Activated naive CD4-positive, alpha-beta T cell treated with anti-CD3 and anti-CD28 coated beads, Interleukin-2, amount 50 U/mL, for 24 hours (primary cell): ENCODE data around the gene GATAD2A.
A peak's percentile ranks its signal among the peaks of the same experiment; 100 is the strongest.

Experiments used
- H3K27ac Mint-ChIP-seq: one replicate; pipeline ENCODE4 v1.8.0; 2021; ENCODE audit warnings: mild to moderate bottlenecking, mixed read lengths
- H3K27me3 Mint-ChIP-seq: one replicate; pipeline ENCODE4 v1.8.0; 2021; ENCODE audit warnings: mixed read lengths
- H3K36me3 Mint-ChIP-seq: one replicate; pipeline ENCODE4 v1.8.0; 2021; ENCODE audit warnings: mixed read lengths
- H3K4me1 Mint-ChIP-seq: one replicate; pipeline ENCODE4 v1.8.0; 2021; ENCODE audit warnings: mixed read lengths
- H3K4me3 Mint-ChIP-seq: one replicate; pipeline ENCODE4 v1.8.0; 2021; ENCODE audit warnings: mild to moderate bottlenecking, mixed read lengths
- H3K9me3 Mint-ChIP-seq: one replicate; pipeline ENCODE4 v1.8.0; 2021; ENCODE audit warnings: mixed read lengths

Gene GATAD2A

DNA sequence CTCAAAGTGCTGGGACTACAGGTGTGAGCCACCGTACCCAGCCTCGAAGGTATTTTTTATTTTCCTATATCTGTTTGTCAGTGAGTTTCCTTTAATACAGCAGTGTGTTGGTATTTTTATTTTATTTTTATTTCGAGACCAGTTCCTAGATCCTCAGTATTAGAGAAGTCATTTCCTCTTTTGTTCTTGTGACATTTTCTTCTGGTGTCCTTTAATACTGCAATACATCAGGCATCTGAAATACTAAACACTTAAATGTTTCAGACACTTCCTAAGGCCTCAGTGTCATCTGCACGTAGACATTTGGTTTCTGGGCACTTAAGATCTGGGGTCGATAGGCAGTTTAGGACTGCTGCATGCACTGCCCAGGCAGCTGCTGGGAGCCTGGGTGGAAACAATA, 22.5 kb downstream of the GATAD2A start:
- Mint-ChIP-seq H3K27me3 (no peaks in the 10 kb centered on the region), H3K4me1 (peaks cover 92% of the 10 kb centered on the region), H3K36me3 (peaks cover 1% of the 10 kb centered on the region), H3K4me3 (no peak overlapping the region), H3K27ac (peak overlapping the region; percentile 10), H3K9me3 (no peaks in the 10 kb centered on the region)

- Mint-ChIP-seq H3K27ac (no peak overlapping the region), H3K4me1 (peaks cover 92% of the 10 kb centered on the region), H3K36me3 (peaks cover 1% of the 10 kb centered on the region), H3K4me3 (no peak overlapping the region), H3K27me3 (no peaks in the 10 kb centered on the region), H3K9me3 (no peaks in the 10 kb centered on the region)
Observed at GRCh38 chr19:19428746-19429145, 23.3 kb downstream of the GATAD2A start.

GRCh38 chr19:19429361-19429760, 23.9 kb downstream of the GATAD2A start:
- no peak overlapping the region for H3K4me3 Mint-ChIP-seq
- H3K4me1 Mint-ChIP-seq: peaks cover 92% of the 10 kb centered on the region
- no peaks in the 10 kb centered on the region for H3K27me3 Mint-ChIP-seq
- H3K9me3 Mint-ChIP-seq: no peaks in the 10 kb centered on the region
- H3K27ac Mint-ChIP-seq: no peak overlapping the region
- H3K36me3 Mint-ChIP-seq: peaks cover 1% of the 10 kb centered on the region

GRCh38 chr19:19432732-19433131, 27.3 kb downstream of the GATAD2A start:
- H3K4me1 Mint-ChIP-seq: peaks cover 78% of the 10 kb centered on the region
- H3K27ac Mint-ChIP-seq: peak overlapping the region; percentile 82
- H3K4me3 Mint-ChIP-seq: no peak overlapping the region
- no peaks in the 10 kb centered on the region for H3K27me3 Mint-ChIP-seq
- peaks cover 1% of the 10 kb centered on the region for H3K36me3 Mint-ChIP-seq
- H3K9me3 Mint-ChIP-seq: no peaks in the 10 kb centered on the region

- H3K9me3 Mint-ChIP-seq: no peaks in the 10 kb centered on the region
- H3K36me3 Mint-ChIP-seq: peaks cover 1% of the 10 kb centered on the region
- no peak overlapping the region for H3K4me3 Mint-ChIP-seq
- H3K27ac Mint-ChIP-seq: peak overlapping the region; percentile 86
- no peaks in the 10 kb centered on the region for H3K27me3 Mint-ChIP-seq
- peaks cover 80% of the 10 kb centered on the region for H3K4me1 Mint-ChIP-seq
Observed at GRCh38 chr19:19433666-19434213, 28.3 kb downstream of the GATAD2A start.

DNA sequence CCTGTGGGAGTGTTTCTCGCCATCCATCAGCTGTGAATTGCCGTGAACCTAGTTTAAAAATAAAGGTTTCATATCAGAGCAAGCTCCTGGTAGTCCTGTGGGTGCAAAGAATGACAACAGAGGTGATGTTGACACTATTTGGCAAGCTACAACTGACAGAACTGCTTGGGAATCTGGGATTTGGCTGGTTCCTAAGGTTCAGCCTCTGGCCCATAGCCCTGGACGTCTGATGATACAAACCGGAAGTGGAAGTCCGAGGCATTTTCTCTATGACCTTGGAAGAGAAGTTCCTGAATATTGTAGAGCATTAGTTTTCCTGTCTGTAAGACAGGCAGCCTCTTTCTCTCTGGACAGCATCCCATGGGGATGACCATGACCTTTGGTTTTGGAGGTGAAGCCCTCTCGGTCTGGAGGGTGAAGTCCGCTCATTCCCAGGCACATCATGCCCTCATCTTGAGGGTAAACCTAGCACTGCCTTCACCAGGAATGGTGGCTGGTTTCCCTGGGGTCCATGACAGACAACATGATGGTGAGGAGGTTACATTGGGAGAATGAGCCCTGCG, 29.1 kb downstream of the GATAD2A start:
- H3K4me3 Mint-ChIP-seq: no peak overlapping the region
- H3K4me1 Mint-ChIP-seq: peaks cover 81% of the 10 kb centered on the region
- H3K27ac Mint-ChIP-seq: no peak overlapping the region
- H3K36me3 Mint-ChIP-seq: peaks cover 1% of the 10 kb centered on the region
- H3K9me3 Mint-ChIP-seq: no peaks in the 10 kb centered on the region
- no peaks in the 10 kb centered on the region for H3K27me3 Mint-ChIP-seq

DNA sequence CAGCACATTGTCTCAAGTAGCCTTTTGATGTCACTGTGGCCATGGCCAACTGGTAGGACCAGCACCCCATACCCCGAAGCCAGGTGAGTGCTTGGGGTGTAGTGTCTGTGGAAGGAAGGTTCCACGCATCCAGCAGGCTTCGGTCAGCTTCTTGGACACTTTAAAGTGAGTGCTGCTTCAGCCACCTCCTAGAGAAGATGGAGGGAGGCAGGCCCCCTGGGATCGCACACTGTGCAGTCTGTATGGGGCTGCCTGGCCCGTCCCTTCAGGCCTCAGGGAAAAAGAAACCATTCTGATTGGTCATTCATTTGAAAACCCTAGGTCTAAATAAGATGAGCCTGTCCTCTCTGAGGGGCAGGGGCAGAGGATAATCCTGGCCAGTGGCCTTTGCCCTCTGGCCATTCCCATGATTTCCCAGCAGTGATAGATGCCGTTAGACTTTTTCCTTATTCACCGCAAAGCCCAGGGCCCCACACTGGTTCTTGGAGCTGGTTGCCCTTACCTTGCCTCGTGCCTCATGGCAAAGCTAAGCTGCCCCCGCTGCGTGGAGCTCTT, 30.7 kb downstream of the GATAD2A start:
- H3K36me3 Mint-ChIP-seq: peaks cover 3% of the 10 kb centered on the region
- no peaks in the 10 kb centered on the region for H3K9me3 Mint-ChIP-seq
- no peak overlapping the region for H3K4me3 Mint-ChIP-seq
- H3K27ac Mint-ChIP-seq: no peak overlapping the region
- no peaks in the 10 kb centered on the region for H3K27me3 Mint-ChIP-seq
- H3K4me1 Mint-ChIP-seq: peaks cover 70% of the 10 kb centered on the region

- peaks cover 9% of the 10 kb centered on the region for H3K36me3 Mint-ChIP-seq
- no peaks in the 10 kb centered on the region for H3K27me3 Mint-ChIP-seq
- peak overlapping the region; percentile 79 for H3K27ac Mint-ChIP-seq
- H3K4me3 Mint-ChIP-seq: no peak overlapping the region
- H3K4me1 Mint-ChIP-seq: peaks cover 63% of the 10 kb centered on the region
- no peaks in the 10 kb centered on the region for H3K9me3 Mint-ChIP-seq
Observed at GRCh38 chr19:19438366-19439175, 33.1 kb downstream of the GATAD2A start.

- no peak overlapping the region for H3K4me3 Mint-ChIP-seq
- peak overlapping the region; percentile 79 for H3K27ac Mint-ChIP-seq
- peaks cover 63% of the 10 kb centered on the region for H3K4me1 Mint-ChIP-seq
- peaks cover 9% of the 10 kb centered on the region for H3K36me3 Mint-ChIP-seq
- H3K27me3 Mint-ChIP-seq: no peaks in the 10 kb centered on the region
- no peaks in the 10 kb centered on the region for H3K9me3 Mint-ChIP-seq
Observed at GRCh38 chr19:19439176-19439482, 33.7 kb downstream of the GATAD2A start.

DNA sequence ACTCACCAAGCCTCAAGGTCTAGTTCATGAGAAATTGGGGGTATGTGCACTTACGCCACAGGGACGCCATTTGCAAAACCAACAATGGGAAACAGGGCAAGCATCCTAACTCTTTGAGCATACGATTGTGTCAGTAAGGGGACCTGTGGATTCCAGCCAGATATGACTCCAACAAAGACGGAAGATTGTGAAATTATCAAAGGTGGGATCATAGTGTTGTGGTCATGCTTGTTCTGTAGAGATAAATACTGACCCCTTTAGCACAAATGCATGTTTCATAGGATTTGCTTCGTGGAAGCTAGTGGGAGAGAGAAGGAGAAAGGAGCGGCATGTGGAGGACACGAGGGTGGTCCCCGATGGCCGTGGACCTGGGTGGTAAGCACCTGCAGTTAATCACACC, 37.8 kb downstream of the GATAD2A start:
- H3K4me1 Mint-ChIP-seq: peaks cover 81% of the 10 kb centered on the region
- no peaks in the 10 kb centered on the region for H3K27me3 Mint-ChIP-seq
- no peak overlapping the region for H3K4me3 Mint-ChIP-seq
- peaks cover 4% of the 10 kb centered on the region for H3K9me3 Mint-ChIP-seq
- peak overlapping the region; percentile 68 for H3K27ac Mint-ChIP-seq
- peaks cover 13% of the 10 kb centered on the region for H3K36me3 Mint-ChIP-seq

DNA sequence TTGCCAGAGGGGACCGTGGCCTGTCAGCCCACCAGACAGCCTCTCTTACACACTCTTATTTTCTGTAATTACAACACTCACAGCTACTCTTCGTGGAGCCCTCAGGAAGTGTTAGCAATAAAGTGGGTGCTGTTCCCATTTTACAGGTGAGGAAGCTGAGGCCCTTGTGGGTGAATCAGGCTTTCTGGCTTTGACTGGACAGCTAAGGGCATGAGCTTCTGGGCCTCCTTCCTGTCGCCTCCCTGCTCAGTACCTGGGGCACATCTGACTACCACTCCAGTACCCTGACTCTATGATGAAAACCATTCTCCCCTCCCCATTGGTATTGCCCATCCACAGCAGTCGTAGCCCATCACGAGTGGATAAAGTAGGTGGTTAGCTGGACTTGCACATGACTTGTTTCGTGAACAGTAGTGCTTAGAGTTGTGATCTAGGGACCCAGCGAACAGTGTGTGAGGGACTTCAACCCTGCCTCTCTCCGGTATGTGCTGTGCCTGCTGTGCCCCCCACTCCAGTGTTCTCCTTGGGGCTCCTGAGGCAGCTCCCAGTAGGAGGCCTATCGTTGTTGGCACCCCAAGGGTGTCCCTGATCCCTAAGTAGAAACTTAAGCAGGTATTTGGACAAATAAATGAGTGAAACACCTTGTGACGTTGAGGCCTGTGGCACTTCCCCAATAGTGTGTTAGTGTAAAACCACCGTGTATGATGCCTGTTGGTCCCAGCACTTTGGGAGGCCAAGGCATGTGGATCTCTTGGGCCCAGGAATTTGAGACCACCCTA, 38.6 kb downstream of the GATAD2A start:
- Mint-ChIP-seq H3K27ac (peak overlapping the region; percentile 46), H3K4me3 (no peak overlapping the region), H3K36me3 (peaks cover 13% of the 10 kb centered on the region), H3K4me1 (peaks cover 79% of the 10 kb centered on the region), H3K27me3 (no peaks in the 10 kb centered on the region), H3K9me3 (peaks cover 4% of the 10 kb centered on the region)

DNA sequence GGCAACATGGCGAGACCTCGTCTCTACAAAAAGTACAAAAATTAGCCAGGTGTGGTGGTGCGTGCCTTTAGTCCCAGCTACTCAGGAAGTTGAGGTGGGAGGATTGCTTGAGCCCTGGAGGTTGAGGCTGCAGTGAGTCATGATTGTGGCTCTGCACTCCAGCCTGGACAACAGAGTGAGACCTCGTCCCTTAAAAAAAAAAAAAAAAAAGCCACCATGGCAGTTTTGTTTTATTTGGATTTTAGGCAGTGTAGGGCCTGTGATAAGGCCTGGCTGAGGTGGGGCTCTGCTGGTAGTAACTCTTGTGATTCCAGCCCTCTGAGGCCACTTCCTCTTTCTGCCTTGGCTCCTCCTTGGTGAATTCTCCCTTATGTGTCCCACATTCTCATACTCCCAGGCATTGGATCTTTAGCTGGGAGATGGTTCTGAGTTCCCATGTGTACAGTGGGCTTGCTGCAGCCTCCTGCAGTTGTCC, 39.2 kb downstream of the GATAD2A start:
- Mint-ChIP-seq H3K4me3 (peak overlapping the region; percentile 26), H3K27me3 (no peaks in the 10 kb centered on the region), H3K27ac (peak overlapping the region; percentile 89), H3K36me3 (peaks cover 12% of the 10 kb centered on the region), H3K9me3 (peaks cover 4% of the 10 kb centered on the region), H3K4me1 (peaks cover 78% of the 10 kb centered on the region)

- Mint-ChIP-seq H3K27ac (peak overlapping the region; percentile 89), H3K4me3 (peak overlapping the region; percentile 26), H3K27me3 (no peaks in the 10 kb centered on the region), H3K4me1 (peaks cover 78% of the 10 kb centered on the region), H3K36me3 (peaks cover 9% of the 10 kb centered on the region), H3K9me3 (peaks cover 4% of the 10 kb centered on the region)
Observed at GRCh38 chr19:19445288-19445687, 39.8 kb downstream of the GATAD2A start.

DNA sequence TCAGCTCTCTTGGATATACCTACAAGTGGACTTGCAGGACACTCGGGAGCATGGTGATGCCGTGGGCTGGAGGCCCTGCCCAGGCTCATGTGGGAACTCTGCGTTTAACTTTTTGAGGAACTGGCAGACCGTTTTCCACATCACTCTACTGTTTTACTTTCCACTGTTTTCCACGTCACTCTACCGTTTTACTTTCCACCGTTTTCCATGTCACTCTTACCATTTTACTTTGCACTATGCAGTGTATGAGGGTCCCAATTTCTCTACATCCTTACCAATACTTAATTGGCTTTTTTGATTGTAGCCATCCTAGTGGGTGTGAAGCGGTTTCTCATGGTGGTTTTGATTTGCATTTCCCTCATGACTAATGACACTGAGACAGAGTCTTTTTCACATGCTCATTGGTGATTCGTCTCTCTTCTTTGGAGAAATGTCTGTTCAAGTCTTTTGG, 40.5 kb downstream of the GATAD2A start:
- peaks cover 9% of the 10 kb centered on the region for H3K36me3 Mint-ChIP-seq
- H3K4me3 Mint-ChIP-seq: peak overlapping the region; percentile 37
- H3K9me3 Mint-ChIP-seq: peaks cover 4% of the 10 kb centered on the region
- H3K4me1 Mint-ChIP-seq: peaks cover 81% of the 10 kb centered on the region
- H3K27ac Mint-ChIP-seq: peak overlapping the region; percentile 10
- no peaks in the 10 kb centered on the region for H3K27me3 Mint-ChIP-seq

- Mint-ChIP-seq H3K27ac (peak overlapping the region; percentile 80), H3K36me3 (peaks cover 9% of the 10 kb centered on the region), H3K9me3 (peaks cover 4% of the 10 kb centered on the region), H3K4me3 (peak overlapping the region; percentile 37), H3K4me1 (peaks cover 89% of the 10 kb centered on the region), H3K27me3 (no peaks in the 10 kb centered on the region)
Observed at GRCh38 chr19:19446655-19447437, 41.4 kb downstream of the GATAD2A start.
